HG03575 (cell line): ENCODE results near the gene SEC24D.
A peak's percentile ranks its signal among the peaks of the same experiment; 100 is the strongest.

ENCODE experiments used
- ATAC-seq: cut with Tn5 transposase; IDR thresholded peaks from one replicate; pipeline ENCODE4 v1.9.1; 2021; ENCODE audit not compliant: unreplicated experiment, insufficient number of reproducible peaks, low FRiP score; ENCODE audit errors: extremely low read depth

Gene SEC24D

GRCh38 chr4:118846979-118847378 is 11.1 kb upstream of the SEC24D start:
- ATAC-seq: no peak

- no peak for ATAC-seq
Observed at GRCh38 chr4:118845552-118846050, 9.7 kb upstream of the SEC24D start.

GRCh38 chr4:118843237-118843636 is 7.3 kb upstream of the SEC24D start:
- ATAC-seq: no peak

GRCh38 chr4:118842055-118842454 is 6.1 kb upstream of the SEC24D start:
- no peak for ATAC-seq

- no peak for ATAC-seq
Observed at GRCh38 chr4:118839221-118839927, 3.4 kb upstream of the SEC24D start.

- ATAC-seq: no peak
Observed at GRCh38 chr4:118837121-118837507, 1.2 kb upstream of the SEC24D start.

DNA sequence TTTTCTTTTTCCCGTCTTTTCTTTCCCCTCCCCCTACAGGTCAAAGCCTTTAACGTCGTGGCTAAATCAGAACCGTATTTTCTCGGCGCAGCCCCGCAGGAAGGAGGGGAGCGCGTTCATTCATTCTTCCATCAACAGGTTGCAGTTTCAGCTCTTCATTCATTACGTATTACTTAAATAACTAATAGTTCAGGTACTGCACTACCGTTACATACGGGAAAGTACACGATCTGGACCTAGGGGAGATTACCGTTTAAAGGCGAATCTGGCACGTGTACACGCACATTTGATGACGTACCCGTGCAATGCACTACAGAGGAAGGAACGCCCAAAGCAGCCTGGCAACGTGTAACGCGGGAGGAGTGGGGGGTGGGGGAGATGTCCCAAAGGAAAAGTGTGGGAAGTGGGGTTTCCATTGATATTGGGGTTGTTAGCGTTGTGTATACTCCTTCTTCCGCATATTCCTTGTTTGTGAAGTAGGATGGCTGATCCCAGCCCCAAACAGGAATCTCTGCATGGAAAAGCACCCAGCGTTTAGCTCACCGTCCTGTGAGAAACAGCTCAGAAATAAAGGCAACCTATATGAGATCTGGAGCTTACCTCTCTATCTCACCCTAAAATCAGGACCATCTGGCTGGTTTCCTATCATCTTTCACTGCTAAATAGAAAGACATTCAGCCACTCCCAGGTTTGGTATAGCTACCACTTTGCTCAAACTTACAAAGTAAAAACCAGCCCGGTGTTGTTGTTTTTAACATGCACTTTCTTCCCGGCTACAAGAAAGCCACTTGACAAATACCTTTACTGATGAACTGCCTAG is 585 bp upstream of the SEC24D start:
- peak; percentile 16 for ATAC-seq

DNA sequence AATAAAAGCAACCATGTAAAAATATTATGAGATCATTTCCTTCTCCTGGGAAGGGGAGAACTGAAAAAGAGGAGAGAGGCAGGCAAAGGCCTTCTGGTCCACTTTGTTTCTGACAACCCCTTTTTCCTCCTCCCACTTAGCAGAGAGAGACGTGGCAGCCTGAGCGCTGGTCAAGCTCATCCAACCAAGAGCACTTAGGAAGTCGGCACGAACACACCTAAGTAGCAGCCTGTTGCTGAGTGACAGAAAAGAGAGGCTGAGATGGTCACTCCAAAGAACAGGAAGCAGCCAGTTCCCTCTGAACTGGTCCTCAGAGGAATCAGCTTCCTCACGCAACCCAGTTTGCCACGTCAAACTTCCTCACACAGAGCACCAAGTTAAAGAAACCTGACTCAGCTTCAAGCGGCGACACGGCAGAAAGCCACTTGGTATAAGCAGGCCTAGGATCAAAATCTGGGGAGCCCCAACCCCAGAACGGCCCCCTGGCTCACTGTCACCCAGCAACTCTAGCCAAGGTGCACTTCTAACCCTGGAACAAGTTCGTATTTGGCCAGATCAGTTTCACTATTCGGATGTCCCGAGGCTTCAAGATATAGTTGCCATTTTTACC is 861 bp downstream of the SEC24D start:
- ATAC-seq: peak; percentile 41

DNA sequence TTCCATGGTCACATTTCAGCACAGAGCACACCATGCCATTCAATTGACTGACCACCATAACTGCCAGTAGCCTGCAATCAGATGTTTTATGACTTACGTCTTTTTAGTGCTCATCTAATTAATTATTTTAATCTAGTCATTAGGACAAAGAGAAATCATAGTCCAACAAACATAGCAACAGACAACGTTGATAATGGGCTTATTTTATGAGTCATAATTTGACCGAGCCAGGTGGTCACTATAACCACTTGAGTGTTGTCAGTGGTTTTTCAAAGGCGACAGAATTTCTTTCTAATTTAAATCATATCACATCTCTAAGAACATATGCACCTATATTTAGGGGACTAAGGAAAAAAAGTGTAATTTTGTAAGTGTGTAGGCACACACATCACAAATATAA is 1.9 kb downstream of the SEC24D start:
- ATAC-seq: no peak

- ATAC-seq: no peak
Observed at GRCh38 chr4:118833192-118833820, 2.6 kb downstream of the SEC24D start.

DNA sequence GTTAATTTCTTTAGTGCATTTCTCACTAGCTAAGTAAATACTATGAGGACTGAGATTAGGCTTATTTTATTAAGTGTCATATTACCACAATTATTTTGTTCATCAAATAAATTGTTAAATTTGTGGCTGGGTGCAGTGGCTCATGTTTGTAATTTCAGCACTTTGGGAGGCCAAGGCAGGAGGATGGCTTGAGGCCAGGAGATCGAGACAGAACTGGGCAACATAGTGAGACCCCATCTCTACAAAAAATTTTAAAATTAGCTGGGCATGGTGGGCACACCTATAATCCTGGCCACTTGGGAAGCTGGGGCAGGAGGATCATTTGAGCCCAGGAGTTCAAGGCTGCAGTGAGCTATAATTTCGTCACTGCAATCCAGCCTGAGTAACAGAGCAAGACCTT is 6.8 kb downstream of the SEC24D start:
- no peak for ATAC-seq

DNA sequence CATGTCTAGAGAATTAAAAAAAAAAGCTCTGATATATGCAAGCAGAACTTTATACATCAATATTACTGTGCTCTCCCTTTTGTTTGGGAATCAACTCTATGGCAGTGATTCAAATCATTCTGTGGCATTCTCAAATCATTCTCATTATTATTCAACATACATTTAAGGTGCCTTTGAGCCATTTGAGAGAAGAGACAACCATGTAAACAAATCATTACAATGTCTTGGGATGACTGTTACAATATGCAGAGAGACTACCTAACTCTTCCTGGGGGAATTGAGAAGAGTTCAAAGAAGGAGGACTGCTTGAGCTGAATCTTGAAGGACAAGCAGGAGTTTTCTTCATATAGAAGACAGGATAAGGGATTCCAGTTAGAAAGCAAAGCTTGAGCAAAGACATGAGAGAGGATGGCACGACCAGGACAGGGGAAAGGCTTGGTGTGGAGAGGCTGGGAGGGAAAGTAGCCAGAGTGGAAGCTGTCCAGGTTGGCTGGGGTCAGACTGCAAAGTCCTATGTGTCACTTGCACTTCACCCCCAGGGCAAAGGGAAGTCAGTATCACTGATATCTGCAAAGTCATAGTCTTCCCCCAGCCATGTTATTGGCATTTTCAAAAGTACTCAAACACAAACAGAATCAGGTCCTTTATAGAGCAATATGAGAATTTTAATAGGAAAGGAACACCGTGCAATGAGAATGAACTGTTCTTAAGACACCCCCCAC is 9.0 kb downstream of the SEC24D start:
- no peak for ATAC-seq

- ATAC-seq: no peak
Observed at GRCh38 chr4:118825799-118826198, 10.1 kb downstream of the SEC24D start.

GRCh38 chr4:118824141-118824540 is 11.8 kb downstream of the SEC24D start:
- no peak for ATAC-seq

DNA sequence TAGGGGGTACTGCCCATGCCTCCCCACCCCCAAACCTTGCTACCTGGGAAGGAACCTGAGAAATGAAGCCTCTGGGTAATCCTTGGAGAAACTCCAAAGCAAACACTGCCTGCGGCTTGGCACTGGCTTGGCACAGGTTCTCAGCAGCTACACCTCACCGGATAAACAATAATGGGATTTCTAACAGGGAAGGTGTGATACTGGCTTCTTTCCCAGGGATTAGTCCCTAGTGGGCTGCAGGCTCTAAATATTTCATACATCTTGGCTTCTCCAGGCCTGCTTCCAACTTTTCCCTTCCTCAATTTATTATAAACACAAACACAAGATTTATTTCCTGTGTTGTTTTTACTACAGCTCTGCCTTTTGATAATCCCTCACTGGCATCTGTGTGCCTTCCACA is 12.5 kb downstream of the SEC24D start:
- no peak for ATAC-seq

- no peak for ATAC-seq
Observed at GRCh38 chr4:118821590-118822293, 14.2 kb downstream of the SEC24D start.

DNA sequence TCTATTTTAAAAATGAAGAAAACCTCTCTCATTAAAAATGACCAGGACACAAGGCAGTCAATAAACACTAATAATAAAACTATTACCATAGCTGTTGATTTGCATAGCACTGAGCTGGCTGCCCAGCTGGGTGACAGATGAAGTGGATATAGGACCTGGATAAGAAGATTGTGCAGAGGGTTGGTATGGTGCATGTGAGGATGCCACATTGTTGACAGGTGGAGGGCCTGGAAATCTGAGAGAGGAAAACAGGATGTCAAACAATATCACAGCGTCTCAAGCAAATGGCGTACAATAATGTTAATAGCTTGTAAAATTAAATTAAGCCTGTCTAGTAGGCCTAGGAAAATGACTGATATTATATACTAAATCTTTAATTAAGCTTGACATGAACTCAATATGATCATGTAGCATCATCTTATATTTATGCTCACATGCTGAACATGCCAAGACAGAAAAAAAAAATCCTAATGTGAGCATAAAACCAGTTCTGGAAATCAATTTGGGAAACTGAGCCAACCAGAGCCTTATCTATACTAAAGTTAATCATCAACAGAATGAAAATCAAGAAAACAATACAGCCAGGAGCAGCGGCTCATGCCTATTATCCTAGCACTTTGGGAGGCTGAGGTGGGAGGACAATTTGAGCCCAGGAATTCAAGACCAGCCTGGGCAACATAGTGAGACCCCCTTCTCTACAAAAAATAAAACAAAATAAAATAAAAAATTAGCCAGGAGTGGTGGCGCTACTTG is 18.6 kb downstream of the SEC24D start:
- ATAC-seq: no peak
